HG03196 (cell line): ENCODE results near the gene SLX9.
"Not testable (repeated sequence)": the region's sequence is repeated elsewhere in the genome, so short reads cannot be mapped to it uniquely, and the experiment has no call there.

Experiments used
- ATAC-seq: cut with Tn5 transposase; IDR thresholded peaks from one replicate; pipeline ENCODE4 v1.9.1; 2021; ENCODE audit not compliant: unreplicated experiment

Gene SLX9

GRCh38 chr21:44902268-44903049 lies 37.4 kb upstream of the SLX9 start:
- ATAC-seq = no peak

DNA sequence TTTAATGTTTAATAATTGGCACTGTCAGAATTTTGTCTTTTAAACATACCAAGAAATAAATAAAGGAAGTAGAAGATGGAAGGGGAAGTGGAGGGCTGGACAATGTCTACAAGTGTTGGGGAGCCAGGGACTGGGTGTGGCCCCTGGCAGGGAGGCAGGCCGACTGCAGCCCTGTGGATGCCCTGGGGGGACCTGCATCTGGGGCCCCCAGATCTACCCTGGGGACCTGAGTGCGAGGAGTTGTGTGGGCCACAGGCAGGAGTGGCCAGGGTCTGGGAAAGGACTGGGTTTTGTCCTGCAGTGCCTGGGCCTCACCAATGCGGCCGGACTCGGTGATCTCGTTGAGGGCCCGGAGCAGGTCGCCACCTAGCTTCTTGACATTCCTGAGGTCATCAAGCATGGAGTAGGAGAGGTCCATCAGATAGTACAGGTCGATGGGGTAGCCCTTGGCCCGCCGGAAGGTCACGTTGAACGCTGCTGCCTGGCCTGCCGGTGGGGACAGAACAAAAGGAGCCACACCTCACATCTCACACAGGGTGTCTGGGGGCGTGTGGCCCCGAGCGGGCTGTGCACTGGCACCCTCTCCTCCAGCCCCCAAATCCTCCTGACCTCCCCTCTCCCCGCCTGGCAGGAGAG lies 36.7 kb upstream of the SLX9 start:
- ATAC-seq = no peak

- ATAC-seq = no peak
Observed at GRCh38 chr21:44903689-44904088, 36.1 kb upstream of the SLX9 start.

GRCh38 chr21:44904141-44904923 lies 35.5 kb upstream of the SLX9 start:
- ATAC-seq = no peak

DNA sequence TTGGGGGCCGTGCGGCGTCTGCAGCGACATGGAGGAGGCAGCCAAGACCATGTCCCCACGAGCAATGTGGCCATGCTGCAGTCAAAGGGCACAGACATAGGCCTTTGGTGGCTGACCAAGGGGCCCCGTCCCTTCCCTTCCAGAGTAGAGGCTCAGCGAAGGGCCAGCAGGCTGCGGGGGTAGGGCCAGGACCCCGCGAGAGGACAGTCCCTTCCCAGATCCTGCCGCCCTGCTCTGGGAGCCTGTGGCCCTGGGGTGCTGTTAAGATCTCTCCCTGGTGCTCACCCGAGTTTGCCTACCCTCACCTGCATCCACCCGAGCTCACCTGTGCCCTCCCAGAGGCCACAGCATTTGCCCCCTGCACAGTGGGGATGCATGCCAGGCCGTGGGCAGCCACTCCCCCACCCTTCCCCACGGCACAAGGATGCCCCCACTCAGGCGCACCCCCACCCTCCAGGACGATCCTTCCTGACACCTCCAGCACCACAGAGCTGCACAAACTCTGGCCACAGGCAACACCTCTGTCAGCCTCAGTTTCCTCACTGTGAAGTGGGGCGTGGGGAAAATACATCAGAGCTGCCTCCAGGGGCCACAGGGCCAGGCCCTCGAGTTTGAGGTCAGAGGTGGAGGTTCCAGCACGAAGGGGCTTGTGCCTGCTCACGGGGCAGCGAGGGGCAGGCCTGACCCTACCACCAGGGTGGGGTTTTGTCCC lies 34.7 kb upstream of the SLX9 start:
- ATAC-seq = no peak

- no peak for ATAC-seq
Observed at GRCh38 chr21:44905728-44906090, 34.1 kb upstream of the SLX9 start.

GRCh38 chr21:44907225-44907965 lies 32.4 kb upstream of the SLX9 start:
- no peak for ATAC-seq

- ATAC-seq = no peak
Observed at GRCh38 chr21:44907966-44908895, 31.6 kb upstream of the SLX9 start.

DNA sequence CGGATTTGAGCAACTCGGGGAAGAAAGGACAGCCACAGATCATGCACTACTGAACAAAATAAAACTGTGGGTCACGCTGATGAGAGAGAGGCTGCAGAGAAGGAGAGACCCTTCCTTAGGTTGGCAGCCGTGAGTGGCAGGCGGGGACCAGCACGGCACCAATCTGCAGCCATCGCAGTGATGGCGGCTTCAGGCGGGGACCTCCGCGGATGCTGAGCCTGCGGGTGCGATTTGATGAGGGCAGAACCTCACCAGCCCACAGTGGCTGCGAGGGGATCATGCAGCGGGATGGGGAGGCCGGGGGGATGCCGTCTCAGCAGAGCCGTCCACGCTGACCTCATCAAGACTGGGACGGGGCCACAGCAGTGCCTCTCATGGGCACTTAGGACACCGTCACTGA lies 30.9 kb upstream of the SLX9 start:
- ATAC-seq = no peak

- no peak for ATAC-seq
Observed at GRCh38 chr21:44909719-44910118, 30.1 kb upstream of the SLX9 start.

- no peak for ATAC-seq
Observed at GRCh38 chr21:44910229-44911067, 29.4 kb upstream of the SLX9 start.

DNA sequence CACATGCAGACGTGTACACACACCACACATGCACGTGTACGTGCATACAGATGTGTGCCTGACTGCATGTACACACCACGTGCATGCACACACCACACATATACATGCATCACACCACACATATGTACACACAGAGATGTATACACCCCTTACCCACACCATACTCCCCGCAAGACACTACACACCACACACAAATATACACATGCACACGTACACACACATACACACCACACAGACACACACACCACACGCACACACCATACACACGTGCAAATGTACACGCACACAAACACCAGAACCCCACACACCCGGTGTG lies 28.8 kb upstream of the SLX9 start:
- ATAC-seq = no peak

- ATAC-seq = no peak
Observed at GRCh38 chr21:44911384-44912157, 28.3 kb upstream of the SLX9 start.

DNA sequence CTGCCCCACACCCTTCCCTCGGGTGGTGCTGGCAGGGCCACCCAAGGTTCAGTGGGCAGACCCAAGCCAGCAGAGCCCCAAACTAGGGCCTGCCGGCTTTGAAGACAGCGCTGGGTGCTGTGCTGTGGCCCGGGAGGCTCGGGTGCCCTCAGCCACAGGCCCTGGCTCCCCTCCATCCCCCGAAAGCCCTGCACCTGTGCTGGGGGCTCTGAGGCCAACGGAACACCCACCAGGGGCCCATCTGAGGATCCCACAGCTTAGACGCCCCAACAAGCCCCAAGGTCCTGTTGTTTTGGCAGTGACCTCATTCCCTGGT lies 27.7 kb upstream of the SLX9 start:
- no peak for ATAC-seq

DNA sequence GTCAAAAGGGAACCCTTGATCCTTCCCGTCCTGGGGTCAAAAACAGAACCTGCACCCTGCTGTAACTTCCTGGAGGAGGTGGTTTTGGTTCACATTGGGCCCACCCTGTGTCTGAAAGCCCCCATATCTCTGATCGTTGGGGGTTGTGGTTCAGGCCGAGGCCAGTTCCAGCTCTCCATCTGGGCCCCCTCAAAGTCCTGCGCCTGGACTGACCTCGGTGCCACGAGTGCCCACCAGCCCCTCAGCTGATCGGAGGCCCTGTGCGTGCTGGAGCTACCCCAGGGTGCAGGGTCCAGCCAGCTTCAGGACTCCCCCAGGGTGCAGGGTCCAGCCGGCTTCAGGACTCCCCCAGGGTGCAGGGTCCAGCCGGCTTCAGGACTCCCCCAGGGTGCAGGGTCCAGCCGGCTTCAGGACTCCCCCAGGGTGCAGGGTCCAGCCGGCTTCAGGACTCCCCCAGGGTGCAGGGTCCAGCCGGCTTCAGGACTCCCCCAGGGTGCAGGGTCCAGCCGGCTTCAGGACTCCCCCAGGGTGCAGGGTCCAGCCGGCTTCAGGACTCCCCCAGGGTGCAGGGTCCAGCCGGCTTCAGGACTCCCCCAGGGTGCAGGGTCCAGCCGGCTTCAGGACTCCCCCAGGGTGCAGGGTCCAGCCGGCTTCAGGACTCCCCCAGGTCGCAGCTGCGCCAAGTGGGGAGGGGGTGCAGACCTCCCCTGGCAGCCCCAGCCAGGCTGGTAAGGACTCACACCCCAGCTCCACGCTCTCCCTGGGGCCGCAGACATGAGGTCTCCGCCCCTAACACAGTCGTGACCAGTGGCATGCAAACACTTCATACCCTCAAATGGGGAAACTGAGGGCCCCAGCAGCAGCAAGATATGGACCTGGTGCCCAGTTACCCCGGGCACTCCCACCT lies 27.1 kb upstream of the SLX9 start:
- not testable (repeated sequence) for ATAC-seq

DNA sequence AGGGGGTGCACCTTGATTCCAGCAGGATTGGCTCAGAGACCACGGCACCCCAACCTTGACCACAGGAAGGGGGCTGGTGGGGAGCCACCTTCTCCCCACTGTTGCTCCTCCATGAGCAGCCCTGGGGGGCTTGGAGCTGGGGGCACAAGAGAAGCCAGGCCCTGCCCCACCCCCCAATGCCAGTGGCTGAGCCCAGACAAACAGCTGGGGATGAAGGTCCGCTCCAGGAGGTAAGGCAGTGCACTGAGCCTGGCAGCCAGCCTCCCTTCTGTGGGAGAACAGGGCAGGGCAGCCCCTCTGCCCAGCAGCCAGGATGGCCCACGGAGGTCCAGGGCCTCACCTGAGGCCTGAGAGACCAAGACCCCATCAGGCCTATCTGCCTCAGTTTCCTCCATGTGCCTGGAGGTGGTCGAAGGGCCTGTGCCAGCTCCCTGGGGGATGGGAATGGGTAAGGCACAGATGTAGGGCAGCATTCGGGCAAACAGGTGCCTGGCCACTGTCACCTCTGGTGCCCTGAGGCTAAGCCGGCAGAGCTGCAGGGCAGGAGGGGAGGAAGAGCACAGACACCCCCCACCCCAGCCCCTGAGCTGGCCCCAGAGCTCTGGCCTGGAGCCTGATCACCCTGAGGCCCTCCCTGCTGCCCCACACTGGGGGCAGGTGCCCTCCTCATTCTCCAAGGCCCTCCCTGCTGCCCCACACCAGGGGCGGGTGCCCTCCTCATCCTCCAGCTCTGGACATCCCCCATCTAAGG lies 26.2 kb upstream of the SLX9 start:
- no peak for ATAC-seq
